Measurements from ENCODE around the gene VRK1. TPM values are rescaled to one million over a fixed set of nuclear protein-coding genes. Genes with fewer than 3 reads are reported as not detected.

VRK1 gene
- total and polyA plus RNA-seq, 4 donors, result 6.4 to 21.8 (median 8.5) TPM

DNA sequence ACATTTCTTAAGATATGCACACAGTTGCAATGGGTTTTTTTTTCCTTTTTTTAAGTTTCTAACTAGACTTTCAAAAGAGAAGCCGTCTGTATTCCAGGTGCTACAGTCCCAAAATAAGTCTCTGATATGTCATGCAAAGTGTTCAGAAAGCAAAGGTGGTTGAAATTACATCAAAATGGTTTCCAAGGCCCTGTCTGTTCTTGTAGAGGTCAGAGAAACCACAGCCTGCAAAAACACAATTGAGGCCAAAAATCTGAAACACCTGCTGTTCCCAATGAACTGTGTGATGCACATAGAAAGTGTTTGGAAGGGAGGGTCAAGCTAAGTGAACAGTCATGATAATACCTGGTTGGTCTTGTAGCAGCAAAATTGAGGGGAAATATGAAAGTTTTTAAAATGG, 91.0 kb downstream of the VRK1 start:
- Histone ChIP-seq H3K36me3 (ENCODE audit: control insufficient read depth in 4 of 4, insufficient read depth in 4 of 4, low read length in 4 of 4) (no peaks in the 10 kb centered on the region), H3K27me3 (ENCODE audit: control insufficient read depth in 3 of 3, insufficient read depth in 3 of 3, low read length in 2 of 3) (no peaks in the 10 kb centered on the region), H3K4me1 (ENCODE audit: control insufficient read depth in 5 of 5, insufficient read depth in 5 of 5, low read length in 5 of 5) (no peaks in the 10 kb centered on the region), H3K9ac (ENCODE audit: insufficient read depth in 1 of 2, low read length in 2 of 2) (no peak overlapping the region), H3K27ac (ENCODE audit: low read depth in 1 of 2, low read length in 1 of 2) (no peak overlapping the region), H3K9me3 (ENCODE audit: control insufficient read depth in 4 of 4, insufficient read depth in 3 of 4, low read length in 3 of 4) (no peaks in the 10 kb centered on the region), H3K4me3 (no peak overlapping the region)
- no peak for DNase-seq
- 92% methylated on average over 1 of the region's 1 CpG for WGBS, 2 donors
- ATAC-seq (ENCODE audit: insufficient read depth, low FRiP score), result no peak
- TF ChIP-seq CTCF (IDR thresholded peaks at IDR 0.05; ENCODE audit: control extremely low read depth, extremely low read depth), result no peak

DNA sequence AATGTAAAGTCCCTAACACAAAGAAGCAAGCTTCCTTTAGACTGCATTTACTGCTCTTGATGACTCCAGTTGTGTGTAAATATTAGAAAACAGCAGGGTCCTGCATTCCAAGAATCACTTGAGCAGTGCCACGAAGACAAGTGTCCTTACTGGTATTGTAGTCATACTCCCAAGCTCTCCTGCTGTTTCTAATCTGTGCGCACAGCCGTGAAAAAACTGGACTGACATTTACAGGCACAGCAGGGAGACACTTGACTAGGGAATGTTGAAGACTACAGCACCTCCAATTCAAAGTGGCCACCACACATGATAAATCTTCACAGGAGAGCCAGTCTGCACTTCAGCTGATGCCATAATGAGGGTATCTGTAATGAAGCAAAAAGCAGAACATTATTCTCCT, 91.4 kb downstream of the VRK1 start:
- H3K9ac ChIP-seq (ENCODE audit: insufficient read depth in 1 of 2, low read length in 2 of 2), result no peak overlapping the region
- no peaks in the 10 kb centered on the region for H3K4me1 ChIP-seq (ENCODE audit: control insufficient read depth in 5 of 5, insufficient read depth in 5 of 5, low read length in 5 of 5)
- DNase-seq, result no peak
- no peak for TF ChIP-seq CTCF (IDR thresholded peaks at IDR 0.05; ENCODE audit: control extremely low read depth, extremely low read depth)
- WGBS, 2 donors, result 67 to 84% methylated on average over 3 of the region's 3 CpGs
- no peaks in the 10 kb centered on the region for H3K36me3 ChIP-seq (ENCODE audit: control insufficient read depth in 4 of 4, insufficient read depth in 4 of 4, low read length in 4 of 4)
- H3K27ac ChIP-seq (ENCODE audit: low read depth in 1 of 2, low read length in 1 of 2), result no peak overlapping the region
- ATAC-seq (ENCODE audit: insufficient read depth, low FRiP score), result no peak
- no peaks in the 10 kb centered on the region for H3K27me3 ChIP-seq (ENCODE audit: control insufficient read depth in 3 of 3, insufficient read depth in 3 of 3, low read length in 2 of 3)
- H3K9me3 ChIP-seq (ENCODE audit: control insufficient read depth in 4 of 4, insufficient read depth in 3 of 4, low read length in 3 of 4), result no peaks in the 10 kb centered on the region
- H3K4me3 ChIP-seq, result no peak overlapping the region

GRCh38 chr14:96889091-96889490, 91.9 kb downstream of the VRK1 start:
- whole genome bisulfite sequencing, 2 donors, result 81 to 89% methylated on average over 5 of the region's 5 CpGs
- ATAC-seq (ENCODE audit: insufficient read depth, low FRiP score) (no peak), DNase-seq (no peak)
- H3K27me3 ChIP-seq (ENCODE audit: control insufficient read depth in 3 of 3, insufficient read depth in 3 of 3, low read length in 2 of 3), result no peaks in the 10 kb centered on the region
- H3K36me3 ChIP-seq (ENCODE audit: control insufficient read depth in 4 of 4, insufficient read depth in 4 of 4, low read length in 4 of 4), result no peaks in the 10 kb centered on the region
- H3K9ac ChIP-seq (ENCODE audit: insufficient read depth in 1 of 2, low read length in 2 of 2), result no peak overlapping the region
- H3K27ac ChIP-seq (ENCODE audit: low read depth in 1 of 2, low read length in 1 of 2), result no peak overlapping the region
- H3K4me3 ChIP-seq, result no peak overlapping the region
- no peaks in the 10 kb centered on the region for H3K4me1 ChIP-seq (ENCODE audit: control insufficient read depth in 5 of 5, insufficient read depth in 5 of 5, low read length in 5 of 5)
- H3K9me3 ChIP-seq (ENCODE audit: control insufficient read depth in 4 of 4, insufficient read depth in 3 of 4, low read length in 3 of 4), result no peaks in the 10 kb centered on the region
- TF ChIP-seq CTCF (IDR thresholded peaks at IDR 0.05; ENCODE audit: control extremely low read depth, extremely low read depth), result no peak

- ATAC-seq (ENCODE audit: insufficient read depth, low FRiP score), result no peak
- no peak for TF ChIP-seq CTCF (IDR thresholded peaks at IDR 0.05; ENCODE audit: control extremely low read depth, extremely low read depth)
Measured at GRCh38 chr14:96893966-96894622, 96.9 kb downstream of the VRK1 start.

More at GRCh38 chr14:96893966-96894622, 96.9 kb downstream of the VRK1 start:
- Histone ChIP-seq H3K4me1 (ENCODE audit: control insufficient read depth in 5 of 5, insufficient read depth in 5 of 5, low read length in 5 of 5) (no peaks in the 10 kb centered on the region), H3K27me3 (ENCODE audit: control insufficient read depth in 3 of 3, insufficient read depth in 3 of 3, low read length in 2 of 3) (no peaks in the 10 kb centered on the region), H3K9me3 (ENCODE audit: control insufficient read depth in 4 of 4, insufficient read depth in 3 of 4, low read length in 3 of 4) (no peaks in the 10 kb centered on the region), H3K9ac (ENCODE audit: insufficient read depth in 1 of 2, low read length in 2 of 2) (no peak overlapping the region), H3K27ac (ENCODE audit: low read depth in 1 of 2, low read length in 1 of 2) (no peak overlapping the region), H3K4me3 (no peak overlapping the region), H3K36me3 (ENCODE audit: control insufficient read depth in 4 of 4, insufficient read depth in 4 of 4, low read length in 4 of 4) (no peaks in the 10 kb centered on the region)
- 84 to 86% methylated on average over 12 of the region's 12 CpGs for WGBS, 2 donors
- no peak for DNase-seq

All from lung (tissue), 12 donors.